ENCODE data around the gene DHX35.

GRCh38 chr20:38940644-38941043 is 21.5 kb upstream of the DHX35 start:
- TF ChIP-seq EZH2 (IDR thresholded peaks at IDR 0.05; ENCODE audit: low read depth, unreplicated experiment) (no peak), CTCF (conservative IDR thresholded peaks at IDR 0.05; ENCODE audit: low read depth in 2 of 2) (no peak), EZH2phosphoT487 (IDR thresholded peaks at IDR 0.05; ENCODE audit: unreplicated experiment) (no peak), ETS1 (IDR thresholded peaks at IDR 0.05) (no peak), POLR2AphosphoS5 (IDR thresholded peaks at IDR 0.05; ENCODE audit: low read depth) (no peak), REST (IDR thresholded peaks at IDR 0.05; ENCODE audit: unreplicated experiment) (no peak), CREB1 (CRISPR knock-in tag; IDR thresholded peaks at IDR 0.05; ENCODE audit: low read depth) (no peak), JUNB (IDR thresholded peaks at IDR 0.05; ENCODE audit: unreplicated experiment) (no peak), NANOG (IDR thresholded peaks at IDR 0.05; ENCODE audit: borderline replicate concordance) (no peak), STAT1 (IDR thresholded peaks at IDR 0.05; ENCODE audit: unreplicated experiment) (no peak), ZNF331 (CRISPR knock-in tag; IDR thresholded peaks at IDR 0.05; ENCODE audit: low read depth) (no peak)
